ENCODE data around the gene HDAC4.

Gene HDAC4

DNA sequence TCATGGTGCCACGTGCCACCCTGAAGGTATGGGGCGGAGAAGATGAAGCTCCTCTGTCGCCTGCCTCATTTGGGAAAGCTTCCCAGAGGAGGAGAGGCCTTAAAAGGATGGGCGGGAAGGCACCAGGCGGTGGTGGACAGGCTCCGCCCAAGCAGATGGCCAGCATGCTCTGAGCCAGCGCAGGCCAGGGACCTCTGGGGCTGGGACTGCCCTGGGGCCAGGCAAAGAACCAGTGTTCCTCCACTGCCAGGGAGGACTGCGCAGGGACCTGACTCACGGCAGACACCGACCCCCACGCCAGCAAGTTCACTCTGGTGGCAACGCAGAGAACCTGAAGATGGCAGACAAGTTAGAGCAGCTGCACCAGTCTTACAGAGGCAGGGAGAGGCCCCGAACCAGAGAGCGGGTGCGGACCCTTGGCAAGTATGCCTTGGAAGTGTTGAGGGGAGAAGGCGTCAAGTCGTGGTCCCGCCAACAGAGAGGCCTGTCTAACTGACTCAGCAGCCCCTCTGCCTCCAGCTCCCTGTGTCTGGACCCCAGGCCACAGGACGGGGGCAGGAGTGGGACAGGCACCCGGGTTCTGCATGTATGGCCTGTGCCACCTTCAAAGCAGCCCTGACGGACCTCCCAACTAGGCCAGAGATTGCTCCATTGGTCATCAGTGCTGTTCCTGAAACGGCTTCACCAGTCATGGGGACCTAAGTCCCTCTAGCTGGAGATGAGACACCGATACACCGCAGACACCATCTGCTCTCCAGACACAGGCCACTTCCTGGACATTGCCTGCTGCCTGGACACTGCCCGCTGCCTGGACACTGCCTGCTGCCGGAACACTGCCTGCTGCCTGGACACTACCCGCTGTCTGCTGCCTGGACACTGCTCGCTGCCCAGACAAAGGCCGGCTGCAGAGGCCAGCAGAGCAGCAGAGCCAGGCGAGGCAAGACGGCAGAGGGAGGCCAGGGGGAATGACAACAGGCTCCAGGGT is 124.7 kb downstream of the HDAC4 start:
- DNase-seq: no peak

DNA sequence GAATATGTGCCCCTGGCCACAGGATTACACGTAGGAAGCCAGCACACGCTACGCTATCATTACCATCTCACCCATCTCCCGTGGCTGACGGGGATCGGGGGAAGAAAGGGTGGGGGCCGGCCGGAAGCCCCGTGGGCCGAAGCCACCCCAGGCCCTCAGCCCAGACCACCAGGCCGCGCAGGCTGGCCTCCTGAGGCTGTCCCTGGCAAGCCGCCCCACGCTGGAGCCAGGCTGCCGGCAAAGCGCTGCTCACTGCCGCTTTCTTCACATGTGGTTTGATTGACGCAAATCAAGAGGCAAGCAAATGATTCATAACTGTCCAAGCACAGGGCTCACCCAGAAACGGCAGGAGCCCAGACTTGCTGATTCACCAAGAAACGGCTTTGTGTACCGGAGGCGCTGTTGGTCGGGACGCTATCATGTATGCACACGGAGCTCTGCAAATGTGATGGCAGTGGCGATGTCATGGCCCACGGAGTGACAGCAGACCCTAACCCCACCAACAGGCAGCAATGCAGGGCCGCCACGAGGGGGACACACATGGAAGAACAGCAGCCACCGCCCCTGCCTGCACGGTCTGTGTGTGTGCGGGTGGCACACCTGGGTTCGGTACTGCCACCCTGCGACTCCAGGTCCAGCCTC is 125.7 kb downstream of the HDAC4 start:
- DNase-seq: no peak

DNA sequence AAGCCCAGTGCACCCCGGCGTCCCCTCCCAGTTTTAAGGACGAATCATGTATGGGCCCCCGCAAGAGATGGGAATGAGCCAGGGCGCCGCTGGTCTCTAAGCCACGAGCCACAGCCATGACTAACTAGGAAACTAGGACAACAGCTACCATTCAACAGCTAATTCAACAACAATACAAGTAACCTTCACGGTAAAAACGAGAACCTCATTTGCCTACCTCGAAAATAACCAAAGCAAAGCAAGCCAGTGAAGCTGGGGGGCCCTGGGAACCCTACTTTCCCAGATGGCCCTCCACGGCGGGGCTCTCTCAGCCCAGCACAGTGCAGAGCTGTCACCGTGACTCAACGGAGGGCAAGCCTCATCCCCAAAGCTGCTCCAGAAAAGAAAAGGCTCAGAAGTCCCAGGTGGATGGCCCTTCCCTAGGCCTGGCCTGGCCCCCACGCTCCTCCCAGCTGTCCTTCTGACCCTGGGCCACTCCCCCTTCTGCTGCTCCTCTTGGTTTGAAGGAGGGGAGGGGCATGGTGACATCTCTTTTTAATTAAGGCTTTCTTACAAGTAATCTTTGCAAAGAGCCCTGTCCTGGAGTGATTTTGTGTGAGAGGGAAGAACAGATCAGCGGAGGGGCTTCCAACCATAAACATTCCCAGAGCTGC is 126.3 kb downstream of the HDAC4 start:
- no peak for DNase-seq

DNA sequence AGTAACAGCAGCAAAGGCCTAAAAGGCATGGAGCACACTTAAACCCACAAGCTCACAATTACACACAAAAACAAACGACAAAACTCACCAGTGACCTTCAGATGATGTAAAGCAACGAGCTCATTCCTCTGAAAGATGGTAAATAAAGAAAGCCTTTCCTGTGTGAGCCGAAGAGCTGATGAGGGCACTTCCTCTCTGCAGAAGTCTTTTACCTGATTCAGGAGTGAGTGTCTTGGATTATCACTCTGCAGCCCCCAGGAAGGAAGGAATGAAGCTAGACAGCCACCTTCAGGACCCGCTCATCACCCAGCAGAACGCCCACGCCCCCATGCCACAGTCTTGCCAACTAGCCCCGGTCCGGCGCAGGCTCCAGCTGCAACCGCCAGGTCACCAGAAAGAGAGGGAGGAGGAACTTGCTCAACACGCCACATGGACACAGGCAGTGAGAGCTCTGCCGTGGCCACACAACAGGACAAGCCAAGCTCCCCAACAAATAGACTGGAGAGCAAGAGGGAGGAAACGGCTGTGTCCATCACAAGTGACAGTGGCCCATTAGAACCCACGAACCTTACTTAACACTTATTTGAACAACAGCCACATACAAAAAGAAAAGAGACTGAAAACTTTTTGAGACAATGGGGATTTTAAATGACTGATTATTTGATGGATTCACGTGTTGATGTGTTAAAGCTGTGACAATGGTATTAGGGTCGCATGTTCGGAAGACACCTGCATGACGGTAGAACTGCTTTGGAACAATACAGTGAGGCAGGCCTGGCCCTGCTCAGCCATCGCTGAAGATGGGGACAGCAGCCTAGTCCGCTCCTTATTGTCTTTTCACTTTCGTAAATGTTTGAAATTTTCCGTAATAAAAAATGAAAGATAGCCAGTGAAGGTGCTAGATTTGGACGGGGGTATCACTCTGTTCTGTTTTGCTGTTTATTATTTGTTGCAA is 127.3 kb downstream of the HDAC4 start:
- DNase-seq: no peak

DNA sequence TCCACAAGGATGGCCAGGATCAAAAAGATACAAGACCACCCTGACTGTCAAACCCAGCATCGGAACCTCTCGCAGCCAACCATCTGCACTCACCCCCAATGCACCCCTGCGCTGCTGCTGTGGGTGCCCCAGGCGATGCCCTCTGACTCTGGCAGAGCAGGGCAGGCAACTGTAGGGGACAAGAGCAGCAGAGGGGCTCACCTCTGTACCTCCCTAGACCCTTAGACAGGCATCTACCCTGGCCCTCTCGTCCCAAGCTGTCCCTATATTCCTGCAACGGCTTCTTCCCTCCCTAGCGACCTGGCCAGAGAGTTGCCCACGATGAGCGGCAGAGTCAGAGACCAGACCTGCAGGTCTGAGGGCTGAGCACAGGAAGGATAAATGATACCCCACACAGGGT is 128.2 kb downstream of the HDAC4 start:
- DNase-seq: no peak

DNA sequence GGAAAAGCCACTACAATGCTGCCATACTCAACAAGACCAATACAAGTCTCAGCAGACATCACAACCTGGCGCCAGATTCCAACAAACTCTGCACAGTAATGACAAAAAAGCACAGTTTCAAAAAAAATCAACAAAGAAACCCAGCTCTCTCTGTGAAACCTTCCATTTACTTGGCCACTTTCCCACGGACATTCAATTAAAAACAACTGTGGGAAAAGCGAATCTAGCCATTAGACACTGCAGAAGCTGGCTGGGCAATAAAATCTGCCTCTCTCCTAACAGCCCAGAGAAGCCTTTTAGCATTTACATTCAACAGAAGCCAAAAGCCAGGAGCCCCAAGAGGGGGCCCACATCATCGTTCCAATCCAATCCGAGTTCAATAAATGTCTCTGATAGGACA is 128.9 kb downstream of the HDAC4 start:
- no peak for DNase-seq

DNA sequence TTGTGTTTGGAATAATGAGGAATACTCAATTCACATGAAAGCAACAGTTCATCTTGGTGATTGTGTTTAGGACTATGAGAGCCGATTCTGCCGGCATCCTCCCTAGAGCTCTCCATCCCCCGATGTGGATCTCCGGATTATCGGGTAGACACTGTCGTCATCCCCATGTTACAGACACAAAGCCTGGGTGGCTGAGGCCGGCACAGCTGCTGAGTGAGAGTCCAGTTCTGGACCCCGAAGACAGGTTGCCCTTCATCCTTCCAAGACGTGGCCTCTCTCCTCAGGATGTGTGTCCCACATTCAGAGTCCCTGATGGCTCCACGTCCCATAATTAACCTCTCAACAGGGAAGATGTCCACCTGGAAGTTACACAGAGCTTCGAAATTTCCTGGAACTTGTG is 129.3 kb downstream of the HDAC4 start:
- no peak for DNase-seq

DNA sequence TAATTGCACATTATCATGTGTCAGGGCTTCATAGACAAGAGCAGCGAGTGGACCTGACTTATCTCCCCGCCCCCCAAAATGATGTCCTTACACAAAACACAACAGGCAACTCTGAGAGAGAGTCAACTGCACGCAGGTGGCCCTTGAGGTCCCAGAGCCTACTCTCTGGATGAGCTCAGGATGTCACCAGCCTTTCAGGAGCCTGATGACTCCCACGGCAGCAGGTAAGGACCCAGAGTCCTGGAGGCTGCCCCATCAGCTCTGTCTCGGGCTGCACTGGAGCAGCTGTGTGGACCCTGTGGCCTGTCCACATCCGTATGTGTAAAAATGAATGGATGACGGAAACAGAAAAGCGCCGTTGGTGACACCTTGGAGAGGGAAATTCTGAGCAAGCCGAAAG is 130.9 kb downstream of the HDAC4 start:
- no peak for DNase-seq

DNA sequence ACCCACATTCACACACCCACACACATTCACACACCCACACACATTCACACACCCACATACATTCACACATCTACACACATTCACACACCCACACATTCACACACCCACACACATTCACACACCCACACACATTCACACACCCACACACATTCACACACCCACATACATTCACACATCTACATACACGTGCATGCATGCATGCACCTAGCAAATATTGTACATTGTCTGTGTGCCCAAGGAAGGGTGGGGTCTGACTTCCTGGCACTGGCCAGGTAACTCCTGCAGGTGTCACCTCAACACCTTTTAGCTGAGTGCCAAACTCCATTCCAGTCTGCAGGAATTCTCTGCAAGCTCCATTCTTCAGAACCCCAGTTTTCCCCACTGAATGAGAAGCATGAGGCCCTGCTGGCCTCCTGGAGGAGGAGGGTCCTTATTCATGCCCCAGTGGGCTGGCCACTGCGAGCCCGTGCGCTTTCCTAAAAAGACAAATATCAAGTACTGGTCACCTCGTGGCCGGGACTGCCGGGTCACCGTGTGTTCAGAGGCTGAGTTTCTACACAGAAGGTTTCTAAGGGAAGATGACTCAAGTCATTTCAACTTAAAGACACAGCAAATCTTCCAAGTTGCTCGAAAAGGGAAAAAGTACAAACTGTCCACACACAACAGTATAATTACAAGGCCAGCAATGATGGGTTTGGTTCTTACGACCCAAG is 131.5 kb downstream of the HDAC4 start:
- DNase-seq: no peak

DNA sequence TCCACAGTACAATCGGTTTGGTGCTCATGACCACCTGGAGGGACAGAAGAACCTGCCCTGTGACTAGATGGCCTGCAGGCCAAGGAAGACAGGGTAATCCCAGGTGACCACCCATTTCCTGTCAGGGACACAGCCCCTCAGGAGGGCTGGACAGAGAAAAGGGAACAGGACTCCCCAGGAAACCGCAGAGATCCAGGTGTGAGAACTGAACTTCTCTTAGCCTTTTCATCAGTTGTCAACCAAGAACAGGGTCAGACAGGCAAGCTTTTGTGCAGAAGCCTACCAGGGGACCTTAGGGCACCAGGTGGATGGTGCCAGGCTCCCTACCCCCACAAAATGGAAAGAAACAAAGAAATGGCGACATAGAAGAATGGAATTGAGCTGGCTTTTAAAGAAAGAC is 132.3 kb downstream of the HDAC4 start:
- DNase-seq: no peak

DNA sequence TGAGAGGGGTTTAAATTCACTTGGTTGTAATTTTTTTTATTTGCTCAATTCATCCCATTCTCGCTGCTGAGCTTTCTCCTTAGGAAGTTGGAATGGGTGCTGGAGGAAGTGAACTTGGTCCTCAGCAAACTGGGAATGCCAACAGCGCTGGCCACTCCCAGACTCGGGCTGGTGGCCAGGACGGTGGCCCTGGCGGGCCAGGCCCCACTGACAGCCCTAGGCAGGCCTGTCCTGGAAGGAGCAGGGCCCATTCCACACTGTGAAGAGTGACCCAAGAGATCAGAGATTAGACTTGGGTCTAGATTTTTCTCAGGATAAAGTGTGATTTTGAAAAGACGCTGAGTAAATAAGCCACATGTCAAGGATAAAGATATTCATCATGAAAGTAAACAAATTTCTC is 132.7 kb downstream of the HDAC4 start:
- no peak for DNase-seq

DNA sequence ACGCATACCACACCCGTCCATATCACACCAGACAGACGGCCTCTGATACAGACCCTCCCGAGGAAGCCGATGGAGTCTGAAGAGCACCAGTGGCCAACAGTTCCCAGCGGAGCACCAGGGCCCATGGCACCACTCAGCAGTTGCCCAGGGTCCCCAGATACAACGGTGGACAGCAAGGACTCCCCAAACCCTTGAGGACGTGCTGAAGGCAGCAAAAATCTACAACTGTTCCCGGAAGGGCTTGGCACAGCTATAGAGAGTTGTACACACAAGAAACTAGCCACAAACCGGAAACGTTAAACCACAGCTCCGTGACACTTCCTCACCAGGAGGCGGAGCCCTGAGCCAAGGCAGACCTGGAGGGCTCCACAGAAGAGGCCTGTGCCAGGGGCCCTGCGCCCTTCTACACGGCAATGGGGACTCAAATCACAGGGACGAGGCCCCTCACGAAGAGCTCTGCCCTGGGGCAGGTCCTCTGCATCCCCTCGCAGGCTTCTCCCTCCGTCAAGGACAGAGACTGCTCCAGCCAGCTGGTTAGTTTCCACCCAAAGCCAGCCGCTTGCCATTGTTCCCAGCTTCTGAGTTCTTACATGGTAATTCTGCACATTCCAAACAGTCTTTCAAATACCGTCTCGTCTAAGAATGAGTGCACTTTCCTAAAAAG is 133.4 kb downstream of the HDAC4 start:
- DNase-seq: no peak

DNA sequence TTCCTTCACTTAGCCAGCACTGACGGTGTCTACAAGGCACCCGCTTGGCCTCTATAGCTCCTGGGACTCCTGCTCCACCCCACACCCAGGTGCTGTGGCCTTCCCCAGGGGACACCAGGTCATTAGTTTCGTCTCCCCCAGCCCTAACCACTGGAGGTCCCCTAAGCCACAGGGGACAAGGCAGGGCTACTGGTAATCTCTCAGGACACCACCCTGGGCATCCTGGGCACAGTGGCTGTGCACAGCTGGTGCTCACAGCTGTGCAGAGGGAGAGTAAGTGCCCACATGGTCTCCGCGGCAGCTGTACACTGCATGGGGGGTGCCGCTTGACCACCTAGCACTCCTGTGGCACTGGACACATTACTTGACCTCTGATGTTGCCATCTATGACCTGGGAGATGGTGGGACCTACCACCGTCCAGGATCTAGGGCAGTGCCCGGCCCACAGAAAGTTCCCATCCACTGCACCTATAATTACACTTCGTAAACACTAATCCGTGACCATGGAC is 134.0 kb downstream of the HDAC4 start:
- DNase-seq: no peak

DNA sequence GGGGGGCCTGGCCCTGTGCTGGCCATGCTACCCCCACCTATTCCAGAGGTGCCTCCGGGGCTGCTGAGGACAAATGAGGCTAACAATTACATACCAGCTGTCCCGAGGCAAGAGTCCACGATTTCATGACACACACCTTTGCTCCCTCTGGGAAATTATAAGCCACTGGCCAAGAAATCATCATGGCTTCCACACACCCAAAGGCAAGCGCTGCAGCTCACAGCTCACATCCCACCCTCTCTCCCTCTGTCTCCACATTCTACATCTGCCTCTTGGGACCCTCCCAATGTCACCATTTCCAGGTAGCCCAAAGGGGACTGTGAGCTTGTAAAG is 134.4 kb downstream of the HDAC4 start:
- DNase-seq: no peak

DNA sequence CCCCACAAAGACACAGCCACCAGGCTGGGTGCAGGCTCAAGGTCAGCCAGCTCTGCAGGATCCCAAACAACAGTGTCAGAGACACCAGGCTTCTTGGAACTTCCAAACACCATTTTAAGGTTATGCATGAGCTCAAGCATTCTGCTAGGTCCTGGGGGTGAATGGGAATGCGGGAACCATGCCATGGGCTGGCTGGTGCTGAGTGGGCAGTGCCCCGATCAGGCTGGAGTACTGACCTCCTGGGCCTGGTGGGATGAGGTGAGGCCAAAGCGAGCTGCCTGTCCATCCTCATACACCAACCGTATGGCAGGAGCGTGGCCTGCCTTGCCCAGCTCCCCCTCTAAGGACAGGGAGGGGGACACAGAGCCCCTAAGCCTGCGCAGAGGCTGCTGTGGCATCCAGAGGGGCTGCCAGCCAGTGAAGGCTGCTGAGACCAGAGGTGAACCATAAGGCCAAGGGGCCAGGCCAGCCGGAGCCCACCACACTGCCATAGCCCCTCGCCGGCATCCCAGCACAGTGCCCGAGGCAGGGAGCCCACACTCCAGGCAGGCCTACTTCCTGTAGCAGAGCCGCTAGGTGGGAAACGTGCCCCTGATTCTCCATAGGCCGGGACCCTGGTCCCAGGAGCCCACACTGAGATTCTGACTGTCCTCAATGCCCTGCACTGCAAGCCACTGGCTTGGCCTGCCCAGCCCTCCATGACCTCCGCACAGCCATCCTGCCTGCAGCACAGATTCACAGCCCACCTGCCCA is 135.0 kb downstream of the HDAC4 start:
- no peak for DNase-seq

DNA sequence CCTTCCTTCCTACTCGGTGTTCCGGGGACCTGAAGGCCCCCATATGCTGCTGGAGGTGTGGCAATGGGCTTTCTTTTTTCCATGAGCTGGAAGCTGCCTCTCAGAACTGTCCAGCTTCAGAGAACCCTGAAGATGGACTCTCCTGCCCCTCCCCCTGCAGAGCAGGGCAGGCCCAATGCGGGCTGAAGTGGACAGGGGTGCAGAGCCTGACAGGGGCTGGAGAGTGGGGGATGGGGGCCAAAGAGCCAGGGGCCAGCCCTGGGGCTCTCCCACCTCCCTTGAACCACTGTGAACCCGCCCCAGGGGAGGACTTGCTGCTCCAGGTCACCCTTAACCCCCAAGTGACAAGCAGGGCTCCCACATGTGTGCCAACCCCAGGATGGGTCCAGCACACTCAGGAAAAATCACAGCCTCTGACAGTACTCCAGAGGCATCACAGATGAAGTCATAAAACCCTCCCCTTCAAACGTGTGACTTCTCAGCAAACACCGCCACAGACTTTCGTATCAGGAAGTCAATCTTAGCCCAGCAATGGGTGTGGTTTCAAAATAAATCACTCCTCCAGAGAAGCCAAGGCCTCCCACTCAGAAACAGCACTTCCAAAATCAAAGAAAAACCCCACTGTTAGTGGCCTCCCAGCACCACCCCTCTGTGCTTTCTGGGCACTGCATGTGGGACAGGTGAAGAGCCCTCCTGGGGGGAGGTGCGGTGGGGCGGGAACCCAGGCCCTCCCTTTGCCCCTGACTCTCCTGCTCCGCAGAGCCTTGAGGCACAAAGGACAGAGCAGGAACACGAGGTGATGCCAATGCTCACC is 135.8 kb downstream of the HDAC4 start:
- no peak for DNase-seq

DNA sequence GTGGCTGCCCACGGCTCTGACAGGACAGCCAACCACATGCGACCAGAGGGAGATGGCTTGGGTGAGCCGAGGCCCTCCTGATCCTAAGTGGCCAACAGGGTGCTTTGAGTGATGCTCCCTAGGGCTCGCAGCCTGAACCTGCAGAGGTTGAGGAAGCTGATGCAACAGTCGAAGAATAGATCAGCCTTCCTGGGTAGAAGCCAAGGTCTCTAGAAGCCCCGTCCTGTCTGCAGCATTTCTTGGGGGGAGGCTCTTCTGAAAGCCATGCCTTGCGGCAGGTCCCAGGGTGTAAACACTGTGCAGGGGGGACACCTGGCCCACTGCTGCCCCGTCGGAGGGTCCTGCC is 136.4 kb downstream of the HDAC4 start:
- no peak for DNase-seq

DNA sequence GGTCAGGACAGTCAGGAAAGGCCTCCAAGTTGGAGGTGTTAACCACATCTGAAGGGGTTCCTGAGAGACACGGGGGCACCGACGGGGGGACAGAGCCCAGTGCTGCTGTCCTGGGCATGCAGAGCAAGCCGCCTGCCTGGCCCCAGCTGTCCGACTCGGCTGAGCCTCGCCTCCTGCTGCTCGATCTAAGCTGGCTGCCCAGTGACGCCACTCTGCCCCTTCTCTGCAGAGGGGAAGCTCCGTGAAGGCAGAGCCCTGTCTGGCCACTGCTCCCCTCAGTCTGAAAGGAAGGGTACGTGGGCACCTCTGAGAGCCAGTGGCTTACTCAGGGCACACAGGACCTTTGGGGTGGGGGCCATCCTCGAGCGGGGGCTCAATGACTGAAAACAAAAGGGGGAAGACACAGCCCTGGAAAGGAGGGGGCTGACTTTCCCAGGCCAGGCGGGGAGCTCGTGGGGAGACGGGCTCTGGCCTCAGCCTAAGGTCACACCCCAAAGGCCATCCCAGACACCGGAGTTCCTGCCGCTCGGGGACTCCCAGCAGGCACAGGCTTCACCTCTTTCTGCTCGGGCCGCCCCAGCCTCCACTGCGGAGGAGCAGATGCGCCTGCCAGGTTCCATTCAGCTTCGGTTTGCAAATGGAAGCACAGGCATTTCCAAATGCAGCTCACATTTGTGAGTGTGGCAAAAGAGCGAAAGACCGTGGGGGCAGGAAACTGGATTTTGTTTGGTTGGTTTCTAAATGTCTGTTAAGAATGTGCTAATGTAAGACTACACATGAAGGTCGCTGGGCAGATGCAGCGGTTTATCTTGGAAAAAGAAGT is 136.9 kb downstream of the HDAC4 start:
- DNase-seq: no peak

DNA sequence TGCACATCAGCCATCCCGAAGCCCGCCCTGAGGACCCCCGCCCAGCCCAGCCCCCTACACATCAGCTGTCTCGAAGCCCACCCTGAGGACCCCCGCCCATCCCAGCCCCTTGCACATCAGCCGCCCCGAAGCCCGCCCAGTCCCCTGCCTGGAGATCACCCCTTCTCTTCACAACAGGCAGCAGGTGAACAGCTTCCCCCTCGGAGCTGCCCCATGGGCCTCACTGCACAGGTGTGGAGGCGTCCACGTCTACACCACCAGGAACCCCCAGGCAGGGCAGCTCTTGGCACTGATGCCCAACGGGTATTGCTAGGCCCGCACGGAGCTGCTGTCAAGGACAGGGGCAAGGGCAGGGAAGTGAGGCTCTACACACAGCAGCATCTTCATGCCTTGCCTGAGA is 137.6 kb downstream of the HDAC4 start:
- DNase-seq: no peak
